SU-DHL-6 (cell line): ENCODE results near the gene GPN3.
"Not testable (repeated sequence)": the region's sequence is repeated elsewhere in the genome, so short reads cannot be mapped to it uniquely, and the experiment has no call there.

Experiments
- H2AFZ ChIP-seq: fragments of 200-600 bp; sonication (generic); 2 replicates; pipeline ENCODE4 v1.6.1; 2014; ENCODE audit warnings: low read depth, mild to moderate bottlenecking, moderate library complexity, mixed read lengths, antibody characterized with exemption, low read length; ENCODE audit not compliant: severe bottlenecking
- H3F3A ChIP-seq: fragments of 200-600 bp; shearing (Covaris generic); 2 replicates; pipeline ENCODE4 v1.6.0; 2016; ENCODE audit warnings: antibody characterized with exemption, mild to moderate bottlenecking; ENCODE audit not compliant: insufficient read depth
- H3K27ac ChIP-seq: fragments of 200-600 bp; sonication (generic); 2 replicates; pipeline ENCODE4 v1.5.1; 2016; ENCODE audit warnings: low read depth, mild to moderate bottlenecking, low read length, moderate library complexity, mixed read lengths
- H3K27me3 ChIP-seq: fragments of 200-600 bp; sonication (generic), shearing (Covaris generic); 2 replicates; pipeline ENCODE4 v1.6.0; 2014; ENCODE audit warnings: mild to moderate bottlenecking, low read length
- H3K36me3 ChIP-seq: fragments of 200-600 bp; sonication (generic); 2 replicates; pipeline ENCODE4 v1.6.1; 2014; ENCODE audit warnings: mild to moderate bottlenecking, low read length, mixed read lengths
- H3K4me2 ChIP-seq: fragments of 300-600, 200-600 bp; shearing (Covaris generic), sonication (generic); 2 replicates; pipeline ENCODE4 v1.6.0; 2014; ENCODE audit warnings: low read length, low read depth, mild to moderate bottlenecking; ENCODE audit not compliant: poor library complexity, severe bottlenecking
- H3K4me3 ChIP-seq: fragments of 200-600 bp; sonication (generic); 2 replicates; pipeline ENCODE4 v1.5.1; 2014; ENCODE audit warnings: antibody characterized with exemption, low read length, mild to moderate bottlenecking, mixed read lengths; ENCODE audit not compliant: insufficient read depth, poor library complexity, severe bottlenecking
- H3K79me2 ChIP-seq: fragments of 200-600 bp; sonication (generic); 2 replicates; pipeline ENCODE4 v1.6.1; 2014; ENCODE audit warnings: mild to moderate bottlenecking, low read length, moderate library complexity; ENCODE audit not compliant: insufficient read depth
- H3K9ac ChIP-seq: fragments of 200-600 bp; sonication (generic); 2 replicates; pipeline ENCODE4 v1.7.0; 2014; ENCODE audit warnings: mild to moderate bottlenecking, low read length
- H3K9me2 ChIP-seq: fragments of 200-600 bp; sonication (generic); replicated peaks from 2 replicates; pipeline ENCODE4 v1.6.1; 2014; ENCODE audit warnings: low read length; ENCODE audit not compliant: insufficient read depth
- H3K9me3 ChIP-seq: fragments of 200-600 bp; sonication (generic); 2 replicates; pipeline ENCODE4 v1.6.1; 2014; ENCODE audit warnings: low read length, mixed read lengths; ENCODE audit not compliant: insufficient read depth
- H4K20me1 ChIP-seq: fragments of 200-600 bp; sonication (generic); 2 replicates; pipeline ENCODE4 v1.6.1; 2014; ENCODE audit warnings: low read depth, mild to moderate bottlenecking, antibody characterized with exemption, low read length, moderate library complexity, mixed read lengths
- CTCF ChIP-seq: fragments of 200-600 bp; sonication (generic); IDR thresholded peaks from one replicate; pipeline ENCODE4 v1.5.1; 2017; ENCODE audit warnings: antibody characterized with exemption, mild to moderate bottlenecking, low read length, moderate library complexity; ENCODE audit not compliant: insufficient read depth, poor library complexity, severe bottlenecking
- EZH2phosphoT487 ChIP-seq: fragments of 200-600 bp; sonication (generic), shearing (Covaris generic); conservative IDR thresholded peaks from 2 replicates; pipeline ENCODE4 v1.6.1; 2018; ENCODE audit warnings: mild to moderate bottlenecking, antibody characterized with exemption, low read length, moderate library complexity, mixed read lengths

Gene GPN3

DNA sequence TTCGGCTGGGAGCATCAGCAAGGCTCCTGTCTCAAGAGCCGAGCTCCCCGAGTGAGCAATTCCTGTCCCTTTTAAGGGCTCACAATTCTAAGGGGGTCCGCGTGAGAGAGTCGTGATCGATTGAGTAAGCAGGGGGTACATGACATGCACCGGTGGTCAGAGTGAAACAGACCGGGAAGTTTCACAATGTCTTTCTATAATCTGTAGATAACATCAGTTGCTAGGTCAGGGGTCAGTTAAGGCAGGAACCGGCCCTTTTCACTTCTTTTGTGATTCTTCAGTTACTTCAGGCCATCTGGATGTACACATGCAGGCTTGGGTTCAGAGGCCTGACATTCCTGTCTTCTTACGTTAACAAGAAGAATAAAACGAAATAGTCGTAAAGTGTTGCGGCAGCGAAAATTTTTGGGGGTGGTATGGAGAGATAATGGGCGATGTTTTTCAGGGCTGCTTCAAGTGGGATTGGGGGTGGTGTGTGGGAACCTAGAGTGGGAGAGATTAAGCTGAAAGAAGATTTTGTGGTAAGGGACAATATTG lies 62.9 kb downstream of the GPN3 start:
- not testable (repeated sequence) for H3K36me3 ChIP-seq, H3K4me3 ChIP-seq, H3K27me3 ChIP-seq, H3K9me3 ChIP-seq, H3K4me2 ChIP-seq, H2AFZ ChIP-seq, H3F3A ChIP-seq, H3K27ac ChIP-seq, H3K9me2 ChIP-seq, H3K9ac ChIP-seq, H4K20me1 ChIP-seq
- H3K79me2 ChIP-seq, result peaks cover 34% of the 10 kb centered on the region

- Histone ChIP-seq H3K27me3 (no peaks in the 10 kb centered on the region), H3K9me3 (no peaks in the 10 kb centered on the region), H2AFZ (peak overlapping the region; percentile 96), H3F3A (no peaks in the 10 kb centered on the region), H3K9ac (peak overlapping the region; percentile 90), H3K4me2 (peak overlapping the region; percentile 85), H3K27ac (peak overlapping the region; percentile 90), H3K36me3 (peaks cover 3% of the 10 kb centered on the region; the same call in 1 of the 2 replicates), H3K79me2 (peaks cover 44% of the 10 kb centered on the region), H3K4me3 (peak overlapping the region; percentile 87), H4K20me1 (no peaks in the 10 kb centered on the region), H3K9me2 (no peaks in the 10 kb centered on the region)
- TF ChIP-seq CTCF, result no peak
- TF ChIP-seq EZH2phosphoT487, result no peak
Measured at GRCh38 chr12:110403976-110404682, 63.9 kb downstream of the GPN3 start.

- Histone ChIP-seq H3K9me3 (no peaks in the 10 kb centered on the region), H3K79me2 (peaks cover 50% of the 10 kb centered on the region), H3F3A (no peaks in the 10 kb centered on the region), H3K4me2 (peak within 1 kb of the TSS; percentile 85), H3K9ac (peak within 1 kb of the TSS; percentile 90), H2AFZ (peak within 1 kb of the TSS; percentile 96), H3K4me3 (peak within 1 kb of the TSS; percentile 87), H3K36me3 (peaks cover 3% of the 10 kb centered on the region; the same call in 1 of the 2 replicates), H3K27ac (peak within 1 kb of the TSS; percentile 90), H3K27me3 (no peaks in the 10 kb centered on the region), H3K9me2 (no peaks in the 10 kb centered on the region), H4K20me1 (no peaks in the 10 kb centered on the region)
- TF ChIP-seq EZH2phosphoT487 (no peak), CTCF (no peak)
Measured at GRCh38 chr12:110403146-110403975, 64.7 kb downstream of the GPN3 start, which contains the start of gene ANAPC7. TSS of gene ANAPC7 (minus strand) at chr12:110403708. CDS start at chr12:110403627, 81 bp downstream.
